GM15510 (cell line): ENCODE data around the gene IFI27.

ENCODE experiments used
- POLR2A ChIP-seq: IDR thresholded peaks from 3 replicates; pipeline ENCODE4 v1.6.1; 2011; ENCODE audit warnings: borderline replicate concordance; ENCODE audit not compliant: insufficient read length; ENCODE audit errors: extremely low read depth

IFI27 gene

DNA sequence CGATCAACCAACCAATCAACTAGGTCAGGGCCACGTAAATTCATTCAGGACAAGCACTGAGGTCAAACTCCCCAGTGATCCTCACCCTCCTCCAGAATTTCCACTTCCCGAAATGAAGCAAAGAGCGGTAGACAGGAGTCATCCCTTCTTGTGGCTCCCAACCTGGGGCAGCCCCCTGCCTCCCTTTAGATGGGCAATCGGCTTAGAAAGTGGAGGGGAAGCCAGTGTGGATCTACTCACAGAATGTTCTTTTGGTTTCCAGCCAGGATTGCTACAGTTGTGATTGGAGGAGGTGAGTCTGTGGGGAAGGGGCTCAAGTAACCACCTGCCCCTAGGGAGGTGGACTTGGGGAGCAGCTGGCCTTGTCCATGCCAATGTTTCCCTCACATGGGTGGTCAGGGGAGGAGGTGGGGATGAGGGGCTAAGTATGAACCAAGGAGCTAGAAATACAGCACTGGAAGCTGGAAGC, 4.1 kb downstream of the IFI27 start:
- TF ChIP-seq POLR2A = no peak

DNA sequence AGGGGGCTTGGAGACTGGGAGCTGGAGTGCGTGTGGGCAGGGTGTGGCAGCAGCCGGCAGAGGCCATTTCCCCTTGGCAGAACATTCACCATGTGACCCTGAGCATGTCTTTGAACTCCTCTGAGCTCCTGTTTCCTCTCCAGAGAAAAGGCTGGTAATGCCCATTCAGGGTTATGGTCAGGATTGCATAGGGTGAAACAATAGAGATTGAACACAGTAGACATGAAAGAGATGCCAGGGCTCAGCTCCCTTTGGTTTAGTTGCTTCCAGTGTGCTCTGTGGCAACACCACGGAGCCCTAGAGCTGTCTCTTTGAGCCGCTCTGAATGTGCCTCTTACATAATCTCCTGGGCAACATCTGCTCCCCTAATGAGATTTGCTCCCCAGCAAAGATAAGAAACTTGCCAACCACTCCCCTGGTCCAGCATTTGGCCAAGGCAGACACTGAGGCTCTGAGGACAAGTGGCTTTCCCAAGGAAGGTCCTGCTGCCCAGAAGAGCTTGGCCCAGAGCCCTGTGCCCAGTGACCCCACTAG, 4.6 kb downstream of the IFI27 start:
- no peak for TF ChIP-seq POLR2A

DNA sequence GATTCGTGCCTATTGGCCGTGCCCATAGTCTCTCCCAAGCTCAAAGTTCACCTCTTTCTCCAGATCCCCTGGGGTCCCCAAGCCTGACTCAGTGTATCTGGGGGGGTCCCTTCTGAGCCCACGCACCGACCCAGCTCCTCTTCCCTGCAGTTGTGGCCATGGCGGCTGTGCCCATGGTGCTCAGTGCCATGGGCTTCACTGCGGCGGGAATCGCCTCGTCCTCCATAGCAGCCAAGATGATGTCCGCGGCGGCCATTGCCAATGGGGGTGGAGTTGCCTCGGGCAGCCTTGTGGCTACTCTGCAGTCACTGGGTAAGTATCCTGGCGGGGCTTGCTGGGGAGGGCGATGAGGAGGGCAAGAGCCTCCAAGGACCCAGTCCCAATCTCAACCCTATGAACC, 5.1 kb downstream of the IFI27 start:
- TF ChIP-seq POLR2A = no peak

DNA sequence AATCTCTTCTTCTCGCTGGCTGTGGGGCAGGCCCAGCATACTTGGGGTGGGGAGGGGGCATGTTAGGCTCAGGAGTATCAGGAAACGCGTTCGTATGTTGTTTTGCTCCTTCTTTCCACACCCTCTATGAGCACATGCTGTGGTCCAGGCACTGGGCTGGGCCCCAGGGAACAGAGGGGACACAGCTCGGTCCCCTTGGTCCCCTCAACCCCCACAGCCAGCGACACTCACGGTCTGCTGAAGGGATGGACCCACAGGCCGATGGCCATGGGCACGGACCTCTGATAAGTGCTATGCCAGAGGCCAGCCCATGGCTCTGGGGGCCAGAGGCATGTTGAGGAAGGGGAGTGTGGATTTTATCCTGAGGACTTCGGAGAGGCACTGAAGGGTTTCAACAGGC, 6.2 kb downstream of the IFI27 start:
- TF ChIP-seq POLR2A = no peak

DNA sequence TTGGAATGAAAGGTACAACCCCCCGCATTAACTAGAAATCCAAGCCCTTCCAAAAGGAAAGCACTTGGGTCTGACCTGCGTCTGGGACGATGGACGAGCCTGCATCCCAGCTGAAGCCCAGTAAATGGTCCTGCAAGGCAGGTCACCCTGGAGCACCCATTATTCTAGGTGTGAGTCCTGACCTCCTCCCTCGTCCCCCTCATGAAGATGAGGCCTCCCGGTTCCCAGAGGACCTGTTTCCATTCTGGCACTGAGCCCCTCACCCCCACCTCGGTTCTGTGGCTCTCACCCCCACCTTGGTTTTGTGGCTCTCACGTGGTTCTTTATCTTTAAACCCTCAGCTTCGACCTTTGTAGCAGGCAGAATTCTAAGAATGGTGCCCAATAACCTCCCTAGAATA, 7.3 kb downstream of the IFI27 start:
- no peak for TF ChIP-seq POLR2A

DNA sequence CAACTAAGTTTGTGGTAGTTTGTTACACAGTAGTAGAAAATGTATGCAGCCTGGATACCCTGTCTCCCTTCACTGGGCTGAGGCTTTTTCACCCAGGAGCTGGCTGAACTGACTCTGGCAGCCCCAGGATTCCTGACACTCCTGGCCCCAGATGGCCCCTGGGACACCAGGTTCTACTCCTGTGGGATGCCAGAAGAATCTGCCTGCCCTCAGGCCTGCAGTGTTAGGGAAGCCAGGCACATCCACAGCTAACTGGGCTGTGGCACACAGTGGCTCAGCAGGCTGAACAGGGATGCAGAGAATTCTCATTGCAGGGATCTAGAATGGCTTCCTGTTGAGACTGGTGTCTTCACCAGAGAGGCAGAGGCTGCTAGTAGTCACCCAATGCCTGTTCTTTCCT, 8.5 kb downstream of the IFI27 start:
- no peak for TF ChIP-seq POLR2A

DNA sequence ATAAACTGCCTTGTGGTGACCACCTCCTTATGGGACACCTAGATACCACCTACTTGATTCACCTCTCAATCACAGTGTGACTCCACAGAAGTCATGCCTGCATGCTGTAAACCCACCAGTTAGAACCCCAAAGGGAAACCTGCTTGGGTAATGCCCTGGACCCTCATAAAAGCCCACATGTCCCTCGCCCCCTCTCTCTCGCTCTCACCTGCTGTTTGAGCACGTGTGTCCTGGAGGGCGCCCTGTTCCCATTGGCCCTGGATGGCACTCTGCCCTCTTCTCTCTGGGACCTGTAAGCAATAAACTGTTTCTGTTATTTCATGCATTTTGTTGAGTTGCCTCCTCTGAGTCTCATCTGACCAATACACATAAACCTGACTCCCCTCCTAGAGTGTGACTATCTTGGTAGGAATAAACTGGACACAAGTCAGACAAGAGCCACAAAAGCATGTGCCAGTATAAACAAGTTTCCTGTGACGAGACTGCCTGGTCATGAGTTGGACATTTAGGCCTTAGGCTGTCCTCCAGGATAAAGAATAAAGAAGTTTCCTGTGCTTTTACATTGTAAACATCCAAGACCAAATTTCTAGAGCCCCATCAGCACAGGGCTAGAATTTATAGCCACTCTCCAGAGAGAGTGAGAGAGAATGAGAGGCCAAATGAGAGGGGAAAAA, 10.3 kb downstream of the IFI27 start:
- no peak for TF ChIP-seq POLR2A

DNA sequence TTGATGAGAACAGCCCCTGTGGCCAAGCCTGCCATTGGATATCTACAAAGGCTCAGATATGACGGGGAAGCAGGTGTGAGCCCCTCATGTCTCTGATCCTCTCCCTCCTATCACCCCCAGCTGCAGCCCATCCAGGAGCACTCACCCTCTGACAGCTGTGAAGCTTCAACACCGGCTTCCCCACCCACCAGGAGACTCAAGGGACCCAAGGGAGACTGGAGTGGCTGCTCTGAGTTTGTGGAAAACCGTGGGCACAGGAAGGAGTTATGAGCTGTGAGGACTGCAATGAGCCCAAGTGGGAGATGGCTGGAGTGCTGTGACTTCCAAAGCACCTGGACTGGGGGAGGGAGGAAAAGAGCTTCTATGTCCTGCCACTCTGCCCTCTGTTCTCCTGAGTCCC, 10.9 kb downstream of the IFI27 start:
- no peak for TF ChIP-seq POLR2A

DNA sequence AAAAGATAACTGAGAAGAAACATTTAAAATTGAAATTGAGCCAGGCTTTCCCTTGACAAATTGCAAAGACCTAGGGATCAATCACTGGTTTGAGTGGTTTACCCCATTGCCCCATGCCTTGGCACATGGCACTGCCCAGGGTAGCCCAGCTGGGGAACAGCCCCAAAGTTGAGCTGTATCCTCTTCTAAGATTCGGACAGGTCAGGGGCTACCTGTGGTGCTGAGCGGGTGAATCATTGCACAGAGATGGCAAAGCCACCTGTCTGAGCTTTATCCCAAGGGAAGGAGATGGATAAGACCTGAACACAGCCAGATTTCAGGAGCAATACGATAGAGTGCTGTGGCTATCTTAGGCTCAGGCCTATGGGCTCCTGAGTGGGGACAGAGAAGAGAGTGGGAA, 11.9 kb downstream of the IFI27 start:
- no peak for TF ChIP-seq POLR2A

DNA sequence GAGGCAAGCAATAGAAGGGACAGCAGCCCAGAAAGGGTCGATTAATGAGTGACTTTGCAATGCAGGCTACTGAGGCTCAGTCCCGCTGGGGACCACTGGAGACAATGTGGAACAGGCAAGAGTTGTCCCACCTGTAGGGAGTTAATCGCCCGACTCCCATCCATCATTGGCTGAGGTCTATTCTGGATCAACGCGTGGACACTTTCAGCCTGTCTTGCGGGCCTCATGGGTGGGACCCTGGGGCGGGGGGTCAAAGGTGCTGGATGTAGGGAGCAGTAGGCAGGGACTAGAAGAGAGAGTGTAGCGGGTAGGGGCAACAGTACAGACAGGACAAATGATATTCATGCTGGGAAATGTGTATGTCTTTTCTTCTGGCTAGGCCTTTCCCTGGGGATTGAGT, 12.8 kb downstream of the IFI27 start:
- no peak for TF ChIP-seq POLR2A

DNA sequence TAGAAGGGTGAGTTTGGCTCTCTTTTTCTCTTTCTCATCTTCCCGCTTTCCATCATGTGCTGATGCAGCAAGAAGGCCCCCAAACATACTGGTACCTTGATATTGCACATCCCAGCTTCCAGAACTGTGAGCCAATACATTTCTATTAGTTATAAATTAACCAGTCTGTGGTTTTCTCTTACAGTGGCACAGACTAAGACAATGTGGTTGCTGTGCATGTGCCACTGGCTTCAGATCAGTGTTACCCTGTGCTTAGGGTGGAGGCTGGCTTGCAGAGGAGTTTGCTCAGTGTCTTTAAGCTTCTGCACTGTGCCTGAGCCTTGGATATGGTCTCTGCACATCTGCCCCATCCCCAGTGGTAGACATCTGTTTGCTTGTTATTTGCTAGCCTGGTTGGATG, 13.3 kb downstream of the IFI27 start:
- TF ChIP-seq POLR2A = no peak

DNA sequence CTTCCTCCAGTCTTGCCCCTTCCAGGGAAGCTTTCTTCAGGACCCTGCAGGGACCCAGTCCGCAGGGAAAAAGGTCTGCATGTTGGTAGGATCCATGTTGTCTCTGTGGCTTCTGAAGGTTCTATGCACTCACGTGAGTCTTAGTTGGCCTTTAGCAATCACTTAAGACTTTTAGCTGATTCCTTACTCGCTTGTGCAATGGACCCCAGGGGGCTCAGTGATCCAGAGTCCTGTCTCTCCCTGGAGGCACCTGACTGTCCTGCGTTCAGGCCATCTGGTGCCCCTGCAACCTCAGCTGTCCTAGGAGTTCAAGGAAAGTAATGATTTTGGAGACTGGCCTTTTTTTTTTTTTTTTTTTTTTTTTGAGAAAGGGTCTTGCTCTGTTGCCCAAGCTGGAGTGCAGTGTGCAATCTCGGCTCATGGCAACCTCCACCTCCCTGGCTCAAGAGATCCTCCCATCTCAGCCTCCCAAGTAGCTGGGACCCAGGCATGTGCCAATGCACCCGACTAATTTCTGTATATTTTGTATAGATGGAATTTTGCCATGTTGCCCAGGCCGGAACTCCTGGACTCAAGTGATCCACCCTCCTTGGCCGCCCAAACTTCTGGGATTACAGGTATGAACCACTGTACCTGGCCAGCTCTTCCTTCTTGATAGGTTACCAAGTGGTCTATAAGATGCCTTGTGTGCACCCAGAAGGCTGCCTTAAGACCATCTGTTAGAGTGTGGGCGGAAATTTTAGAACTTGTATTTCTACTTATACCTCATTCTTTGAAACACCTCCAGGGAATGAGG, 14.2 kb downstream of the IFI27 start:
- no peak for TF ChIP-seq POLR2A

DNA sequence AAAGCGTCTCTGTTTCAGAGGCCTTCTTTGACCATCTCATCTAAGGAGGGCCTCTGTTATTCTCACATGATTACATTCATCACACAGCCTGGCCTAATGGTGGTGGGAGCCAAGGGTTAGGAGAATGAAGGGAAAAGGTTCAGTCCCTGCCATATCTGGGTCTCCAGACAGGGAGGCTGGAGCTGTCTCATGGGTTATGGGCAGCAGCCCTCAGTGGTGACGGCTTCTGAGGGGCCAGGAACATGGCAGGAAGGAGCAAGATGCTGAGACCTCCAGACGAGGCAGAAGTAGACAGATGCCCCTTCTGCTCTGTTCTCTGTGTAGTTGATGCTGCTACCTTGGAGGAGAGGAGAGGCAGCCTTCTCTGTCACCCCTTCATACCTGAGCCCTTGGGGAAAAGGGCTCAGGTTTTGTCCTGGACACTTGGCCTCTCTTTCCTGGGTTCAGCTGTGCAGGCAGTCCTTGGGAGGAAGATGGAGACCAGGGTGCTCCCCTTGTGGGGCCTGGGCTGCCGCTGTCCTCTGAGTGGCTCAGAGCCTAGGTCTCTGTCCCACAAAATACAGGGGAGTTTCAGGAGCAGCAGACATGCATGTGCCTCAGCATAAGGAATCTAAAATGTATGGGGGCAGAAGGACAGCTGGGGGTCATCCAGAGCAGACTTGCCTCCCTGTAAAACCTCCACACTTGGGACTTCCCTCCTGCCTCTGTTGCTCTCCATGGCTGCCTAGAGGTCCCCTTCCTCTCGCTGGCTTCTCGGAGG, 15.3 kb downstream of the IFI27 start:
- no peak for TF ChIP-seq POLR2A

DNA sequence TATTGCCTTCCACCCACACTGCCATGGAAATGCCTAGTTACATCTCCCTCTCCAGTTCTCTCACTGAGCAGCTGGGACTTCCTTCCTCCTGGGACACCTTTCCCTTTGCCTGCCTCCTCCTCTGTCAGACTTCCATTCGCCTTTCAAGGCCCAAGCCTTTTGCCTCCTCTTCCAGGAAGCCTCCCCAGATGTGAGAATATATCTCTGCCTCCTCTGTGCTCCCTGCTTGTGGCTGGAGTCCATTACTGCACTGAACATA, 15.8 kb downstream of the IFI27 start:
- no peak for TF ChIP-seq POLR2A

DNA sequence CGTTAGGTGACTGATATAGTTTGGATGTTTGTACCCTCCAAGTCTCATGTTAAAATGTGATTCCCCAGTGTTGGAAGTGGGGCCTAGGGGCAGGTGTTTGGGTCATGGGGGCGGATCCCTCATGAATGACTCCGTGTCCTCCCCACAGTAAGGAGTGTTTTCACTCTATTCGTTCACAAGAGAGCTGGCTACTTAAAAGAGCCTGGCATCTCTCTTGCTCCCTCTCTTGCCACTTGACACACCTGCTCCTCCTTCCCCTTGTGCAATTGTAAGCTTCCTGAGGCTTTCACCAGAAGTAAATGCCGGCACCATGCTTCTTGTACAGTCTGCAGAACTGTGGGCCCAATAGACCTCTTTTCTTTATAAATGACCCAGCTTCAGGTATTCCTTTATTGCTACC, 16.3 kb downstream of the IFI27 start:
- TF ChIP-seq POLR2A = no peak
